ENCODE measurements around the gene ATP1B3. TPM values are rescaled to one million over a fixed set of nuclear protein-coding genes. Genes with fewer than 3 reads are reported as not detected.

ATP1B3 gene
- polyA plus RNA-seq, 1 donor from 2014 or later = 131 TPM

GRCh38 chr3:141894524-141895176, 18.2 kb downstream of the ATP1B3 start:
- no peak for TF ChIP-seq POLR2AphosphoS5 (IDR thresholded peaks at IDR 0.05)
- Histone ChIP-seq H3K9ac (ENCODE audit: low read length) (no peak overlapping the region), H3K4me2 (ENCODE audit: low read length) (no peak overlapping the region), H3K79me2 (replicated peaks; ENCODE audit: insufficient read depth, low read length) (peaks cover 42% of the 10 kb centered on the region), H3F3A (ENCODE audit: insufficient read depth, low read length, poor library complexity, severe bottlenecking) (no peaks in the 10 kb centered on the region), H2AFZ (ENCODE audit: low read depth, low read length) (no peak overlapping the region), H3K36me3 (ENCODE audit: insufficient read depth, low read length) (no peaks in the 10 kb centered on the region), H3K9me2 (ENCODE audit: insufficient read depth, low read length) (no peaks in the 10 kb centered on the region), H4K20me1 (ENCODE audit: insufficient read depth) (no peaks in the 10 kb centered on the region), H3K27me3 (ENCODE audit: insufficient read depth, low read depth, low read length) (no peaks in the 10 kb centered on the region), H3K4me3 (ENCODE audit: low read length) (no peak overlapping the region), H3K27ac (ENCODE audit: low read length) (no peak overlapping the region), H3K9me3 (ENCODE audit: low read length) (no peaks in the 10 kb centered on the region)

- Histone ChIP-seq H3K9ac (ENCODE audit: low read length) (no peak overlapping the region), H3K9me2 (ENCODE audit: insufficient read depth, low read length) (no peaks in the 10 kb centered on the region), H3K4me3 (ENCODE audit: low read length) (no peak overlapping the region), H3K4me2 (ENCODE audit: low read length) (no peak overlapping the region), H3K27me3 (ENCODE audit: insufficient read depth, low read depth, low read length) (no peaks in the 10 kb centered on the region), H2AFZ (ENCODE audit: low read depth, low read length) (no peak overlapping the region), H3K27ac (ENCODE audit: low read length) (no peak overlapping the region), H3F3A (ENCODE audit: insufficient read depth, low read length, poor library complexity, severe bottlenecking) (no peaks in the 10 kb centered on the region), H3K79me2 (replicated peaks; ENCODE audit: insufficient read depth, low read length) (peaks cover 35% of the 10 kb centered on the region), H3K9me3 (ENCODE audit: low read length) (no peaks in the 10 kb centered on the region), H3K36me3 (ENCODE audit: insufficient read depth, low read length) (no peaks in the 10 kb centered on the region), H4K20me1 (ENCODE audit: insufficient read depth) (no peaks in the 10 kb centered on the region)
- TF ChIP-seq SMC3 (conservative IDR thresholded peaks at IDR 0.05; ENCODE audit: poor library complexity) (no peak), EP300 (conservative IDR thresholded peaks at IDR 0.05; ENCODE audit: poor library complexity, severe bottlenecking) (no peak), MXI1 (conservative IDR thresholded peaks at IDR 0.05; ENCODE audit: poor library complexity, severe bottlenecking) (no peak)
Measured at GRCh38 chr3:141895731-141896130, 19.3 kb downstream of the ATP1B3 start.

GRCh38 chr3:141898908-141899307, 22.5 kb downstream of the ATP1B3 start:
- Histone ChIP-seq H3K27me3 (ENCODE audit: insufficient read depth, low read depth, low read length) (no peaks in the 10 kb centered on the region), H3K36me3 (ENCODE audit: insufficient read depth, low read length) (no peaks in the 10 kb centered on the region), H3F3A (ENCODE audit: insufficient read depth, low read length, poor library complexity, severe bottlenecking) (no peaks in the 10 kb centered on the region), H3K9me2 (ENCODE audit: insufficient read depth, low read length) (no peaks in the 10 kb centered on the region), H3K9me3 (ENCODE audit: low read length) (no peaks in the 10 kb centered on the region), H3K4me3 (ENCODE audit: low read length) (no peak overlapping the region), H3K27ac (ENCODE audit: low read length) (no peak overlapping the region), H3K4me2 (ENCODE audit: low read length) (no peak overlapping the region), H3K9ac (ENCODE audit: low read length) (no peak overlapping the region), H2AFZ (ENCODE audit: low read depth, low read length) (no peak overlapping the region), H4K20me1 (ENCODE audit: insufficient read depth) (no peaks in the 10 kb centered on the region), H3K79me2 (replicated peaks; ENCODE audit: insufficient read depth, low read length) (peaks cover 12% of the 10 kb centered on the region)
- TF ChIP-seq SMC3 (conservative IDR thresholded peaks at IDR 0.05; ENCODE audit: poor library complexity) = no peak
- no peak for TF ChIP-seq REST (IDR thresholded peaks at IDR 0.05; ENCODE audit: borderline replicate concordance)
- TF ChIP-seq EP300 (conservative IDR thresholded peaks at IDR 0.05; ENCODE audit: poor library complexity, severe bottlenecking) = no peak
- TF ChIP-seq TAF1 (IDR thresholded peaks at IDR 0.05; ENCODE audit: low read depth) = no peak
- TF ChIP-seq EZH2 (IDR thresholded peaks at IDR 0.05; ENCODE audit: borderline replicate concordance, insufficient read depth, low read length, poor library complexity, severe bottlenecking) = no peak
- TF ChIP-seq POLR2AphosphoS5 (IDR thresholded peaks at IDR 0.05) = no peak
- TF ChIP-seq CTCF (IDR thresholded peaks at IDR 0.05; ENCODE audit: poor library complexity, severe bottlenecking) = no peak
- no peak for TF ChIP-seq MXI1 (conservative IDR thresholded peaks at IDR 0.05; ENCODE audit: poor library complexity, severe bottlenecking)
- TF ChIP-seq RAD21 (conservative IDR thresholded peaks at IDR 0.05) = no peak

All from neural cell (in vitro differentiated cells).